Neural cell (in vitro differentiated cells): ENCODE data around the gene MAP4K3. TPM values are rescaled to one million over a fixed set of nuclear protein-coding genes. Genes with fewer than 3 reads are reported as not detected.

Experiments used
- H2AFZ ChIP-seq: fragments of 200-600, 300-800 bp; sonication (generic), shearing (Covaris generic); 2 replicates; pipeline ENCODE4 v1.6.0; 2014; ENCODE audit warnings: low read depth, mild to moderate bottlenecking, antibody characterized with exemption, low read length, moderate library complexity
- H3F3A ChIP-seq: fragments of 200-600 bp; shearing (Covaris generic); 2 replicates; pipeline ENCODE4 v1.6.1; 2016; ENCODE audit warnings: mild to moderate bottlenecking, moderate library complexity, mixed read lengths, antibody characterized with exemption, low read length; ENCODE audit not compliant: insufficient read depth, poor library complexity, severe bottlenecking
- H3K27ac ChIP-seq: fragments of 200-600, 300-800 bp; sonication (generic), shearing (Covaris generic); 2 replicates; pipeline ENCODE4 v1.5.1; 2014; ENCODE audit warnings: mild to moderate bottlenecking, low read length, moderate library complexity
- H3K27me3 ChIP-seq: fragments of 300-800, 200-600 bp; sonication (generic), shearing (Covaris generic); 2 replicates; pipeline ENCODE4 v1.6.0; 2014; ENCODE audit warnings: mild to moderate bottlenecking, low read depth, low read length, moderate library complexity; ENCODE audit not compliant: insufficient read depth
- H3K36me3 ChIP-seq: fragments of 300-800, 200-600 bp; sonication (generic), shearing (Covaris generic); 2 replicates; pipeline ENCODE4 v1.5.1; 2014; ENCODE audit warnings: mild to moderate bottlenecking, antibody characterized with exemption, low read length, moderate library complexity; ENCODE audit not compliant: insufficient read depth
- H3K4me2 ChIP-seq: fragments of 300-800, 200-600 bp; sonication (generic), shearing (Covaris generic); 2 replicates; pipeline ENCODE4 v1.6.0; 2014; ENCODE audit warnings: mild to moderate bottlenecking, low read length
- H3K4me3 ChIP-seq: fragments of 300-800, 200-600 bp; sonication (generic), shearing (Covaris generic); 2 replicates; pipeline ENCODE4 v1.5.1; 2014; ENCODE audit warnings: mild to moderate bottlenecking, low read length, moderate library complexity
- H3K79me2 ChIP-seq: fragments of 200-600 bp; shearing (Covaris generic); replicated peaks from 2 replicates; pipeline ENCODE4 v1.6.0; 2014; ENCODE audit warnings: mild to moderate bottlenecking, low read length, moderate library complexity; ENCODE audit not compliant: insufficient read depth
- H3K9ac ChIP-seq: fragments of 300-800, 200-600 bp; sonication (generic), shearing (Covaris generic); 2 replicates; pipeline ENCODE4 v1.6.1; 2016; ENCODE audit warnings: mild to moderate bottlenecking, low read length, mixed read lengths
- H3K9me2 ChIP-seq: fragments of 200-600 bp; shearing (Covaris generic); 2 replicates; pipeline ENCODE4 v1.6.1; 2016; ENCODE audit warnings: mild to moderate bottlenecking, low read length, mixed read lengths; ENCODE audit not compliant: insufficient read depth
- H3K9me3 ChIP-seq: fragments of 200-600, 300-800 bp; sonication (generic), shearing (Covaris generic); 2 replicates; pipeline ENCODE4 v1.6.1; 2016; ENCODE audit warnings: mild to moderate bottlenecking, mixed run types, low read length, moderate library complexity, mixed read lengths
- H4K20me1 ChIP-seq: fragments of 200-600 bp; shearing (Covaris generic); 2 replicates; pipeline ENCODE4 v1.6.1; 2016; ENCODE audit warnings: mild to moderate bottlenecking, mixed run types; ENCODE audit not compliant: insufficient read depth
- EP300 ChIP-seq: fragments of 450-650 bp; conservative IDR thresholded peaks from 2 replicates; pipeline ENCODE4 v1.6.1; 2014; ENCODE audit warnings: antibody characterized with exemption, mild to moderate bottlenecking, moderate library complexity; ENCODE audit not compliant: poor library complexity, severe bottlenecking
- EZH2 ChIP-seq: fragments of 200-600, 300-800 bp; shearing (Covaris generic), sonication (generic); IDR thresholded peaks from 2 replicates; pipeline ENCODE4 v1.6.1; 2014; ENCODE audit warnings: antibody characterized with exemption, low read length, borderline replicate concordance, mild to moderate bottlenecking; ENCODE audit not compliant: insufficient read depth, poor library complexity, severe bottlenecking
- MXI1 ChIP-seq: fragments of 450-650 bp; conservative IDR thresholded peaks from 2 replicates; pipeline ENCODE4 v1.6.1; 2014; ENCODE audit warnings: antibody characterized with exemption, mild to moderate bottlenecking; ENCODE audit not compliant: poor library complexity, severe bottlenecking
- POLR2AphosphoS5 ChIP-seq: IDR thresholded peaks from 2 replicates; pipeline ENCODE4 v1.6.1; 2012
- RAD21 ChIP-seq: fragments of 450-650 bp; conservative IDR thresholded peaks from 2 replicates; pipeline ENCODE4 v1.6.1; 2014; ENCODE audit warnings: antibody characterized with exemption, mild to moderate bottlenecking, moderate library complexity
- SMC3 ChIP-seq: fragments of 450-650 bp; conservative IDR thresholded peaks from 2 replicates; pipeline ENCODE4 v1.6.1; 2014; ENCODE audit warnings: antibody characterized with exemption, mild to moderate bottlenecking, moderate library complexity; ENCODE audit not compliant: poor library complexity
- TAF1 ChIP-seq: IDR thresholded peaks from 2 replicates; pipeline ENCODE4 v1.6.1; 2012; ENCODE audit warnings: low read depth
- polyA plus RNA-seq: library from polyadenylated mRNA; depleted of rRNA; stranded (reverse); fragments of >200 nt; gene quantifications from 2 replicates; pipeline ENCODE4 v1.2.3, GENCODE V29; 2014
- TF ChIP-seq, protein P1 (sequence below): IDR thresholded peaks from 2 replicates; pipeline ENCODE4 v1.6.1; 2012; ENCODE audit warnings: borderline replicate concordance
- TF ChIP-seq, protein P2 (sequence below): fragments of 450-650 bp; IDR thresholded peaks from 2 replicates; pipeline ENCODE4 v1.5.1; 2014; ENCODE audit warnings: antibody characterized with exemption, mild to moderate bottlenecking, moderate library complexity; ENCODE audit not compliant: poor library complexity, severe bottlenecking

MAP4K3 gene
- polyA plus RNA-seq, 1 donor from 2014 or later, result 105 TPM

DNA sequence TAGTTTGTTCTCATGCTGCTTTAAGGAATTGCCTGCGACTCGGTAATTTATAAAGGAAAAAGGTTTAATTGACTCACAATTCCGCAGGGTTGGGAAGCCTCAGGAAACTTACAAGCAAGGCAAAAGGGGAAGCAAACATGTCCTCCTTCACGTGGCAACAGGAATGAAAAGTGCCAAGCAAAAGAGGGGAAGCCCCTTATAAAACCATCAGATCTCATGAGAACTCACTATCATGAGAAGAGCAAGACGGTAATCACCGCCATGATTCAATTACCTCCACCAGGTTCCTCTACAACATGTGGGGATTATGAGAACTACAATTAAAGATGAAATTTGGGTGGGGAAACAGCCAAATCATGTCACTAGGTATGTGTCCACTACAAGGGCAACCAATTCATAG is 53.9 kb downstream of the MAP4K3 start:
- Histone ChIP-seq H3K4me2 (no peak overlapping the region), H3K27me3 (no peaks in the 10 kb centered on the region), H2AFZ (no peak overlapping the region), H3K4me3 (no peak overlapping the region), H3F3A (no peaks in the 10 kb centered on the region), H3K27ac (no peak overlapping the region), H3K9me2 (no peaks in the 10 kb centered on the region), H3K79me2 (peaks cover 36% of the 10 kb centered on the region), H3K9me3 (no peaks in the 10 kb centered on the region), H3K9ac (no peak overlapping the region), H3K36me3 (no peaks in the 10 kb centered on the region), H4K20me1 (no peaks in the 10 kb centered on the region)
- TF ChIP-seq EZH2 (no peak), SMC3 (no peak), POLR2AphosphoS5 (no peak), MXI1 (no peak), EP300 (no peak)
- TF ChIP-seq, protein P1, sequence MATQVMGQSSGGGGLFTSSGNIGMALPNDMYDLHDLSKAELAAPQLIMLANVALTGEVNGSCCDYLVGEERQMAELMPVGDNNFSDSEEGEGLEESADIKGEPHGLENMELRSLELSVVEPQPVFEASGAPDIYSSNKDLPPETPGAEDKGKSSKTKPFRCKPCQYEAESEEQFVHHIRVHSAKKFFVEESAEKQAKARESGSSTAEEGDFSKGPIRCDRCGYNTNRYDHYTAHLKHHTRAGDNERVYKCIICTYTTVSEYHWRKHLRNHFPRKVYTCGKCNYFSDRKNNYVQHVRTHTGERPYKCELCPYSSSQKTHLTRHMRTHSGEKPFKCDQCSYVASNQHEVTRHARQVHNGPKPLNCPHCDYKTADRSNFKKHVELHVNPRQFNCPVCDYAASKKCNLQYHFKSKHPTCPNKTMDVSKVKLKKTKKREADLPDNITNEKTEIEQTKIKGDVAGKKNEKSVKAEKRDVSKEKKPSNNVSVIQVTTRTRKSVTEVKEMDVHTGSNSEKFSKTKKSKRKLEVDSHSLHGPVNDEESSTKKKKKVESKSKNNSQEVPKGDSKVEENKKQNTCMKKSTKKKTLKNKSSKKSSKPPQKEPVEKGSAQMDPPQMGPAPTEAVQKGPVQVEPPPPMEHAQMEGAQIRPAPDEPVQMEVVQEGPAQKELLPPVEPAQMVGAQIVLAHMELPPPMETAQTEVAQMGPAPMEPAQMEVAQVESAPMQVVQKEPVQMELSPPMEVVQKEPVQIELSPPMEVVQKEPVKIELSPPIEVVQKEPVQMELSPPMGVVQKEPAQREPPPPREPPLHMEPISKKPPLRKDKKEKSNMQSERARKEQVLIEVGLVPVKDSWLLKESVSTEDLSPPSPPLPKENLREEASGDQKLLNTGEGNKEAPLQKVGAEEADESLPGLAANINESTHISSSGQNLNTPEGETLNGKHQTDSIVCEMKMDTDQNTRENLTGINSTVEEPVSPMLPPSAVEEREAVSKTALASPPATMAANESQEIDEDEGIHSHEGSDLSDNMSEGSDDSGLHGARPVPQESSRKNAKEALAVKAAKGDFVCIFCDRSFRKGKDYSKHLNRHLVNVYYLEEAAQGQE, result no peak
- TF ChIP-seq, protein P2, sequence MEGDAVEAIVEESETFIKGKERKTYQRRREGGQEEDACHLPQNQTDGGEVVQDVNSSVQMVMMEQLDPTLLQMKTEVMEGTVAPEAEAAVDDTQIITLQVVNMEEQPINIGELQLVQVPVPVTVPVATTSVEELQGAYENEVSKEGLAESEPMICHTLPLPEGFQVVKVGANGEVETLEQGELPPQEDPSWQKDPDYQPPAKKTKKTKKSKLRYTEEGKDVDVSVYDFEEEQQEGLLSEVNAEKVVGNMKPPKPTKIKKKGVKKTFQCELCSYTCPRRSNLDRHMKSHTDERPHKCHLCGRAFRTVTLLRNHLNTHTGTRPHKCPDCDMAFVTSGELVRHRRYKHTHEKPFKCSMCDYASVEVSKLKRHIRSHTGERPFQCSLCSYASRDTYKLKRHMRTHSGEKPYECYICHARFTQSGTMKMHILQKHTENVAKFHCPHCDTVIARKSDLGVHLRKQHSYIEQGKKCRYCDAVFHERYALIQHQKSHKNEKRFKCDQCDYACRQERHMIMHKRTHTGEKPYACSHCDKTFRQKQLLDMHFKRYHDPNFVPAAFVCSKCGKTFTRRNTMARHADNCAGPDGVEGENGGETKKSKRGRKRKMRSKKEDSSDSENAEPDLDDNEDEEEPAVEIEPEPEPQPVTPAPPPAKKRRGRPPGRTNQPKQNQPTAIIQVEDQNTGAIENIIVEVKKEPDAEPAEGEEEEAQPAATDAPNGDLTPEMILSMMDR, result no peak

DNA sequence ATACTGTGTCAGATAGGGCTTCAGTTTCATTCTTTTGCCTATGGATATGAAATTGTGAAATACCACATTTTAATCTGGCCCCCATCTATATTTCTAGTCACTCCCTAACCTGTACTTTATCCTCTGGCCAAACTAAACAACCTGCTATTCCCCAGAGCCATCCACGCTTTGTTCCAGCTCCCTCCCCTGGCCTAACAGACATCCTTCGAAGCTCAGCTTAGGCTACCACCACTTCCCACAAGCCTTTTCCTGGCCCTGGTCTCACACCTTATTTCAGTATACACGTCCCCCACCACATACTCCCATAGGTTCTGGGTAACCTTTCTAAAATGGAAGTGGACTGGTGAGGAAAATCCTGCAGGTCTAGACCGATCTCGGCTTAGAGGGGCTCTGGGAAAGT is 55.4 kb downstream of the MAP4K3 start:
- Histone ChIP-seq H3K4me2 (no peak overlapping the region), H3K27me3 (no peaks in the 10 kb centered on the region), H3K9me2 (no peaks in the 10 kb centered on the region), H3K27ac (no peak overlapping the region), H3K9ac (no peak overlapping the region), H4K20me1 (no peaks in the 10 kb centered on the region), H3F3A (no peaks in the 10 kb centered on the region), H3K79me2 (peaks cover 30% of the 10 kb centered on the region), H3K9me3 (no peaks in the 10 kb centered on the region), H2AFZ (no peak overlapping the region), H3K36me3 (no peaks in the 10 kb centered on the region), H3K4me3 (no peak overlapping the region)
- TF ChIP-seq POLR2AphosphoS5, result no peak
- no peak for TF ChIP-seq SMC3

DNA sequence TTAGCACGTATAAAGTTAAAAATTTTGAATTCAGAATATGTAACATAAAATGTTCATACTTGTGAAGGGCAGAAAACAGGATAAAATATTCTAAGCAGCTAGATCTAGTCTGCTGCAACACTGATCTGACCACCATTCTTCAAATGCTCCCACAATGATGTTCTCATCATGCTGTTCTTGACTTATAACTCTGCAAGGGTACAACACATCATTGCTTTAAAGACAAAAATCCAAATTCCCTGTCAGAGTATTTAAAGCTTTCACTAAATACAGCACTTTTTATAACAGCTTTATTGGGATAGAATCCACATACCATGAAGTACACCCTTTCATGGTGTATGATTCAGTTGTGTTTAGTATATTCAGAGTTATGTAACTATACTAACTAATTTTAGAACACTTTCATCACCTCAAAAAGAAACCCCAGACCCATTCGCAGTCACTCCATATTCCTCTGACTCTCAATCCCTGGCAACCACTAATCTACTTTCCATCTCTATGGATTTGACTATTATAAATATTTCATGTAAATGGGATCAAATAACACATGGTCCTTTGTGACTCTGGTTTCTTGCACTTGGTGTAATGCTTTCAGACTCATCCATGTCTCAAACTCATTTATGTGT is 56.4 kb downstream of the MAP4K3 start:
- H3K9me2 ChIP-seq, result no peaks in the 10 kb centered on the region
- no peak overlapping the region for H3K4me3 ChIP-seq
- H3K27ac ChIP-seq, result no peak overlapping the region
- no peaks in the 10 kb centered on the region for H3K9me3 ChIP-seq
- no peaks in the 10 kb centered on the region for H3K27me3 ChIP-seq
- no peaks in the 10 kb centered on the region for H4K20me1 ChIP-seq
- peaks cover 25% of the 10 kb centered on the region for H3K79me2 ChIP-seq
- H3K4me2 ChIP-seq, result no peak overlapping the region
- no peaks in the 10 kb centered on the region for H3F3A ChIP-seq
- peaks cover 5% of the 10 kb centered on the region for H3K36me3 ChIP-seq
- H3K9ac ChIP-seq, result no peak overlapping the region
- no peak overlapping the region for H2AFZ ChIP-seq
- TF ChIP-seq EP300 (no peak), RAD21 (no peak), EZH2 (no peak), SMC3 (no peak), MXI1 (no peak), TAF1 (no peak), POLR2AphosphoS5 (no peak)
- TF ChIP-seq, protein P1, result no peak
- TF ChIP-seq, protein P2, result no peak
